NCI-H2196 (cell line): Measurements from ENCODE around the gene BNIP3.
"Not testable (repeated sequence)": the region's sequence is repeated elsewhere in the genome, so short reads cannot be mapped to it uniquely, and the experiment has no call there.

Source experiments
- DNase-seq: peaks from one replicate; lab custom pipeline; 2025; ENCODE audit not compliant: unreplicated experiment; lab: John Stamatoyannopoulos, UW

The BNIP3 gene

DNA sequence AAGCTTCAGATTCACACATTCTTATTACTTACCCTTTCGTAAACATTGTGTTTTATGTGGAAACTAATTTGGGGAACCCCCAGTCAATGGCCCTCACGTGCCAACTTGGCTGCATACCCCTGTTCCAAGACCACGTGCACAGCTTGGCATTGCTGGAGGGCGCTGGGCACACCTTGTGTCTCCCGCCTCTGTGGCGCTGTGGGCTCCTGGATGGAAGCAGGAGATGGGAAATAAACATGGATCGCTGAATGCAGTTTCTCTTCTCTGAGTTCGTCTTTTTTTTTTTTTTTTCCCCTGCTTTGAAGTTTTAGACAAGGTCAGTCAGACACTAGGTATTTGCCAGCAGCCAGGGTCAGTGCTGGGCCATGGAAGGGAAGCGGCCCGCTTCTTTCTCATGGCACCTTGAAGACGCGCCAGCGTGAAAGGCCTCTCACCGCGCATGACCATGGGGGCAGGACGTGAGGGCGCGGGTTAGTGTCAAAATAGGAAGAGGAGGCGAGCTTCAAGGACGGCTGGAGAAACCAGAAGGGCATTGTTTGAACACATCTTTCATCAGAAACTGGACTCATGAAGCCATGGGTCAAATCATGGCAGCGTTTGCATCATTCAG lies 27.3 kb downstream of the BNIP3 start:
- DNase-seq = no peak

DNA sequence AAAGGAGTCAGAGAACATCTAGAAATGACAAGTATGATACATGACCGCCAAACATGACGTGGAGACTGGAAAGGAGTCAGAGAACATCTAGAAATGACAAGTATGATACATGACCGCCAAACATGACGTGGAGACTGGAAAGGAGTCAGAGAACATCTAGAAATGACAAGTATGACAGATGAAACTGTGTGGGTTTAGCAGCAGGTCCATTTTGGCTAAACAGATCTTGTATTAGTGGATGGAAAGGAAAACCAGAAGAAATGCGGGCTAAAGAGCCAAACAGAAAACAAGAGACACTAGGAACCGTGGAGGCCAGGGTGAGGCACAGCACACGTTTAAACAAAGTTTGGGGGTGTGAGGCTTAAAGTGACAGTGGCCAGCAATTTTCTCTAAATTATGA lies 31.8 kb downstream of the BNIP3 start:
- not testable (repeated sequence) for DNase-seq

DNA sequence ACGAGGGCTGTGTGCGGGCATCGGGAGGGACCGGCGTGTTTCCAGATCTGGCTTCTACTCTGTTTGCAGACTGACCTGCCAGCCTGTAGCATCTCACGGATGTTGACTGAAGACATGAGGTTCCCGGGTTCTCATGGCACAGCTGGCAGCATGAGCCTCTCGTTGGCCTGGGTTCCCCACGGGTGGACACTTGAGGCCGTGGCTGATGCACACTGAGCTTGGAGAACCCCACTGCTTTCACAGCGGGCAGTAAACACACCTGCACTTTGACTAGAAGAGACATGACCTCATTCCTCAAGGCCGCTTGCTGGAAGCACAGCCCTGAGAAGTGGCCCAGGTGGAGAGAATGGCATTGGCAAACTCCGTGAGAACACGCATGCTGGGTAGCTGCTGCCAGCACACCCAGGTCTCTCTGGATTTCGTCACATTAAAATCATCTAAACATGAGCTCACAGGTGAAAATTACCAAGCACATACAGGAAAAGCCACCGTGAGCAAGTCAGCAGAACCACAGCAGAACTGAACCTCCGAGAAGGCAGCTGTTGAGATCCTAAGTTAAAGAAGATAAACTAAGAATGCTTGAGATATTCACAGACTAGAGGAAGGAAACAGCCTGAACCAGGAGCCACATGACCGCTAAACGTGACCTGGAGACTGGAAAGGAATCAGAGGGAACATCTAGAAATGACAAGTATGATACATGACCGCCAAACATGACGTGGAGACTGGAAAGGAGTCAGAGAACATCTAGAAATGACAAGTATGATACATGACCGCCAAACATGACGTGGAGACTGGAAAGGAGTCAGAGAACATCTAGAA lies 32.5 kb downstream of the BNIP3 start:
- DNase-seq = no peak

DNA sequence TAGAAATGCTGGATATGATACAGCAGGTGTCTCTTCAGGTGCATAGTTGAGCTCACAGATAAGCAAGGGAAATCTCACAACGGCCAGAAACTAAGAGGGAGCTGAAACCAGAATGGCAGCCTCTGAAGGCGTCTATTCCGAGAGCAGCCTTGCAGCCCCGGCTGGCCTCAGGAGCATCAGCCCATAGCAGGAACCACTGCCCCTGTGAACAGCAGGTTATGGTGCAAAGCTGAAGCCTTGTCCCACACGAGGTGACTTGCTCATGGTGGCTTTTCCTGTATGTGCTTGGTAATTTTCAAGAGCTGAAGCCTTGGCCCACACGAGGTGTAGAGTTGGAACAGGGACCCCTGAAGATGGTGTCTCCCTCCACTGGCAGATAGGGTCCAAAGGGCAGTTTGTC lies 33.2 kb downstream of the BNIP3 start:
- no peak for DNase-seq

DNA sequence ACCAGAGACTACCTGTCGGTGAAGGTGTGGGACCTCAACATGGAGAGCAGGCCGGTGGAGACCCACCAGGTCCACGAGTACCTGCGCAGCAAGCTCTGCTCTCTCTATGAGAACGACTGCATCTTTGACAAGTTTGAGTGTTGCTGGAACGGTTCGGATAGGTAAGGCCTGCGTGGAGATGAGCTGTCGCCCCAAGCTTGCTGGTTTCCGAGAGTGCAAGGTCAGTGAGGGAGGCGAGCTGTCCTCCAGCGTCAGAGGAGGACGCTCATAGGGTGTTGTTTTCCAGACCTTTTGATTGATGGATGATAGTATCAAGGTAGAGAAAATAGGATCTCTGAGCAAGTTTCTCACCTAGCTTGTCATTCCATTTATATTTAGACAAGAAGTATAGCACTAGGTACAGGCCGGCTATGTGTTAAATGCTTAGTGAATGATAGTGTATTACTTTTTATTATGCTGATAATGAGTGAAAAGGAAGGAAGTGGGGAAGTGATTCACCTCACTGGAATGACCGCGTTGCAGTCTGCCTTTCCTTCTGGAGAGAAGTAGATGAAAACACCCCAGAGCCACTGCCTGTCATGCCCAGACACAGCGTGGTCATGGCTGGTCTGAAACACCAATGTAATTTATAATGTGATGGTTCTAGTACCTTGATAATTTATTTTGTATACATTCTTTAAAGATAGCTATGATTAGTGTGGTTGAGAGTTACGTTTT lies 33.9 kb downstream of the BNIP3 start:
- DNase-seq = no peak

DNA sequence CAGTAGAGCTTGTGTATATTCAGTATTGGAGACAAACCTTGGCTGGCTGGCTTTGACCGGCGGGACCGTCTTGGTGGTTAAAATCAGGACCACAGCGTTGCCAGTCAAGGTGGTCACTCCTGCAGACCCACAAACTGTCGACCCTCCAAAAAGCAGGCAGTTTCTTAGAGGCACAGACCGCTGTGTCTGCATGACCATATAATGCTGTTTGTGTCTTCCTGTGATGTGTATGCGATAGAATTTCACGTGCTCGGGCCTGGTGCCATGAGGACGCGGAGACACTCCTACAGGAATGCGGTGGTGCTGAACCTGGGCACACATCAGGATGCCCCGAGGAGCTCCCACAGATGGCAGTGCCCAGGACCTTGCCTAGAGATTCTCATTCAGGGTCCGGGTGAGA lies 34.8 kb downstream of the BNIP3 start:
- DNase-seq = no peak

DNA sequence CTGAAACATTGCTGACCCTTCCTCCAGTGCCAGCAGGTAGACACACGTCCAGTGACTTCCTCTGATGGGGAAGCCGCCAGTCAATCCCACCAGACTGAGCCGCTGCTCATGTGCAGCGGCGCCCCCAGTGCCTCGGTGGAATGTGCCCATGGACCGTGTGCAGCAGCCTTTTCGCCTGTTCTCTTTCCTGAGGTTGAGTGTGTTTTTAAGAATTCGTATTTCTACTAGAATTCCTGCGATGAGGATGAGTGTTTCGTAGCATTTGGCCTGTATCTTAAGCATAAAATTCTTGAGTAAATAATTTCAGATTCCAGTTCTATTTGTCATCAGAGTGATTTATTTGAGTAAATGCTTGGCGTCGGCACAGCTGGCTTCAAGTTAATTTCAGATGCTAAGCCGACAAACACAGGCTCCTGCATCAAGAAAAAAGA lies 35.4 kb downstream of the BNIP3 start:
- no peak for DNase-seq

DNA sequence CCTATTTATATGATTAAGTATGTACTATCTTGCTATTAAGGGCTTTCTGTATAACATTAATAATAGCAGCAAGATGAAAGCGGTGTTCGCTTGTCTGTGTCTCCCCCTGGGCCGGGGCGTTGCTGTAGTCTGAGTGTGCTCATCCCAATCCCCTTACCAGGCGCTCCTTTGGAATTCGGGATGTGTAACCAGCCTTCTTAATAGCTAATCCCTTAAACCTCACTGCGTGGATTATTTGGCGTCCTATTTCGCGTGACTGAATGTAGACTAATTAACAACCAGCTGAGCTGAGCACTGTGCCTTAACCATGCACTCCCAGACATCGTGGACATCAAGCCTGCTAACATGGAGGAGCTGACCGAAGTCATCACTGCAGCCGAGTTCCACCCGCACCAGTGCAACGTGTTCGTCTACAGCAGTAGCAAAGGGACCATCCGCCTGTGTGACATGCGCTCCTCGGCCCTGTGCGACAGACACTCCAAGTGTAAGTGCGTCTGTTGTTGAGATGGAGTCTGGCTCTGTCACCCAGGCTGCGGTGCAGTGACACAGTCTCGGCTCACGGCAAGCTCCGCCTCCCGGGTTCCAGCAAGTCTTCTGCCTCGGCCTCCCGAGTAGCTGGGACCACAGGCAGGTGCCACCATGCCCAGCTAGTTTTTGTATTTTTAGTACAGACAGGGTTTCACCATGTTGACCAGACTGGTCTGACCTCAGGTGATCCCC lies 36.6 kb downstream of the BNIP3 start:
- DNase-seq = no peak

DNA sequence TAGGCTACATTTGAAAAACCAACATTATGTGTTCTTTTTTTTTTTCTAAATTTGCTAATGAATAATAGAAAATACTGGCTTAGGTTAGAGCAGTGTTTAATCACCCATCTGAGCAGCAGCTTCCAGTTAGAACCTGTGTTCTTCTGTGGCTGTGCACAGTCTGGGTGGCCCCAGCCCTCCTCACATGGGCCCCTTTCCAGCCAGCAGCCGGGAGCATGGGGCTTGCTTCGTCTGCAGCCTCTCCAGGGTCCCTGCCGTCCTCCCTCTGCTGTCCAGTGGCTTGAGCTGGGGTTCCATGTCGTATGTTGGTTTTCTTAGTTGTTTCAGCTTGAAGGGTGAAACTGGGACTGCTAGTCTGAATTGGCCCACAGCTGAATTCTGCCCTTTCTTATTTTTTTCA lies 37.3 kb downstream of the BNIP3 start:
- no peak for DNase-seq

DNA sequence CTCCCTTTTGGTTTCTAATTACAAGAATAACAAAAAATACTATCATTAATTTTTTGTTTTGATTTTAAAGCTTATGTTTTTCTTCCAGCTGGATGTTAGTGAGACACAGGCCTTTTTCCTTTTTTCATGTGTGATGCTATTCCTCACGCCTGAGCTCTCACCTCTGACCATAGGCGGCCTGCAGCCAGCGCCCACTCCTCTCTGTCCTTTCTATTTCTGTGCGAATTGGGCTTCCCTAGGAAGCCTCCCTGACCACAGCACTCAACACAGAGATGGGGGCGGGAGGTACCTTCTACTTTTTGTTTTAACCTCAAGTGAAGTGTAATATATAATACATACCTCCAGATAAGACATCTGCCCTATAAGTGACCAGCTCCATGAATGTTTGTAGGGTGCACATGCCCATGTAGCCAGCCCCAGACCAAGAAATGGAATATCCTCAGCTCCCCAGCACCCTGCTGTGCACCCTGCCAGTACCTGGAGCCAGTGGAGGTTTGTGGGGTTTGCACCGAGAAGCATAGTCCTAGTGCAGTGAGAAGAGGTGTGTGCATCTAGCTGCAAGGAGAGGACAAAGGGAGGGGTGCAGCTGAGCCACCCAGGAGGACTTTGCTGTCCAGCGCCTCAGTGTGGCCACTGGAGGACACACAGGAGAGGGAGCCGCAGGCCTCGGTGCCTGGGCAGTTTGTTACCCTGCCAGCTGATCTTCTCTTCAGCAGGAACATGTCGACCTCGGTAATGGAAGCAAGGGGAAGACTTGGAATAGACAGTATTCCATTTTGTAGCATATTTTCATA lies 38.5 kb downstream of the BNIP3 start:
- DNase-seq = no peak

DNA sequence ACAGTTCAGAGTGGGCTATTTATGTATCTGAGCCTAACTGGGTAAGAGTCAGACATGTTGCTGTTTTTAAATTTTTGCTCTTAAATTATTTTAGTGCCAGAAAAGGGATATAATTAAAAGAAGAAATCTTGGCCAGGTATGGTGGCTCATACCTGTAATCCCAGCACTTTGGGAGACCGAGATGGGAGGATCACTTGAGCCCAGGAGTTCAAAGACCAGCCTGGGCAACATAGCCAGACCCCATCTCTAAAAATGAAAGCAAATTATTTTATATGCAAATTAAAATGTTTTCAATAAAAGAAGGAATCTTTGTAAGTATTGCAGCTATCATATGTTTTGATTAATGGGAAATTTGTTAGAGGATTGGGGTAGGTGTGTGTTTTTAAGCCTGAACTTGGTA lies 39.3 kb downstream of the BNIP3 start:
- DNase-seq = no peak

DNA sequence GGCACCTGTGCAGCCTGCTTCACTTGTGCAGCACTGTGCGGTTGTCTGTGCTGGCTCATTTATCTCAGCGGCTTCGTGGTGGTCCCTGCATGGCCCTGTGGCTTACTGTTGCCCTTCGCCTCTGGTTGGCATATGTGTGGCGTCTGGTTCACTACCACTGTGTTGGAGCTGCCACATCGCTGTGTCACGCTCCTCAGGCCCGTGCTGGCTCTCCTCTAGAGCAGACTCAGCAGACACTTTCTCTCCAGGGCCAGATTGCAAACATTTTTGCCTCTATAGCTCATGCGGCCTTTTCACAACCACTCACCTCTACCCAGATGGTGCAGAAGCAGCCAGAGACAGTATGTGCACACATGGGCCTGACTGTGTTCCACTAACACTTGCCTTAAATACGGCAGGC lies 43.0 kb downstream of the BNIP3 start:
- DNase-seq = no peak

DNA sequence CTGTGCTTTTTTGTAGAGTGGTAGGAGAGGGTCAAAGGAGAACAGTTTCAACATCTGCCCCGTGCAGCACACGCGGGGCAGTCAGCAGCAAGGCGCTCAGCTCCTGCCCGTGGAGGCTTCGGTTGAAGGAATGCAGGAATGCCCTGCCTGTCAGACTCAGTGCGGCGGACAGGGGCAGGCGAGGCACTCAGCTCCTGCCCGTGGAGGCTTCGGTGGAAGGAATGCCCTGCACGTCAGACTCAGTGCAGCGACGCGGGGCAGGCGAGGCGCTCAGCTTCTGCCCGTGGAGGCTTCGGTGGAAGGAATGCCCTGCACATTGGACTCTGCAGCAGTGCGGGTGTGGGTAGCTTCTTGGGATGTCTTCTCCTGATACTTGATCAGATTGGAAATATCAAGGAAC lies 43.9 kb downstream of the BNIP3 start:
- DNase-seq = no peak

DNA sequence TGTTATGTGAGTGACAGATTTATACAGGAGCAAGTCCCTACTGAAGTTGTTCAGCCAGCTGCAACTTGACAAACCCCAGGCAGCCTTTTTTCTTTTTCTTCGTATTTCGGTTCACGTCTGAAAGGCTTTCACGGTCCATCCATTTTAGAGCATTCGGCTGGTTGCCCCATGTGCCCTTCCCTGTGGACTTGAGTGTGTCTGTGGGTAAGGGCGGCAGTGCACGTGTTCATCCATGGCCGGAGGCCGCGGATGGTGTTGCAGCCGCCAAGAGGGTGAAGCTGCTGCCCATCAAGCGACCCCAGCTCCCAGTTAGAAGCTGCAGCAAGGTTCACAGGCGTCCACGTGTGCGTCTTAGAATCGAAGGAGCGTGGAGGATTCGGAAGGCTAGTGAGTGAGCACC lies 45.0 kb downstream of the BNIP3 start:
- no peak for DNase-seq

DNA sequence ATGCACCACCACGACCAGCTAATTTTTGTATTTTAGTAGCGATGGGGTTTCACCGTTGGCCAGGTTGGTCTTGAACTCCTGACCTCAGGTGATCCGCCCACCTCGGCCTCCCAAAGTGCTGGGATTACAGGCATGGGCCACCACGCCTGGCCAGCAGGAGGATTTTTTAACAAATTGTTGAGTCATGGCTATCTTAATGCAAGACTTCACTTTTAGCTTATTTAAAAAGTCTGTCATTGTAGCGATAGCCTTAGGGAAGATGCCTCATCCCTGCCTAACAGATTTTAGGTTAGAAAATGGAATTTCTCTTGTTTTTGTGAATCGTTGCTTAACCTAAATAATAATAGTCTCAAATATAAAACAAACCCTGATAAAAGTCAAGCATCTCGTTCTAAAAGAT lies 45.4 kb downstream of the BNIP3 start:
- DNase-seq = no peak

DNA sequence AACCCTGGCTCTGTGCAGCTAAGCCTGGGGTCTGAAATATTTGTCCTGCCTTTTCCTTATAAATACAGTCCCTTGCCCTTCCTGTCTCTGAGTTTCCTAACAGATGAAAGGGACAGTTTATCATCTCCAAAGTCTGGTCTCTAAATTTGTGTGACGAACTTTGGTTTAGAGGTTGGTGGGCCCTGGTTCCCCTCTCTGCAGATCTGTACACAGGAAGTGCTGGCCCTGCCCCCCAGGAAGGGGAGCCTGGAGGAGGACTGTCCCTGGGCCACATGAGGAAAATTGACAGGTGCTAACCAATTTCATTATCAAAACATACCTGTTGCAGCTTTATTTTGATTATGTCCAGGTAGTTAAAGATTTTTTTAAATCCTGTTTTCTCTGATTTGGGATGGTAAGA lies 46.5 kb downstream of the BNIP3 start:
- no peak for DNase-seq

DNA sequence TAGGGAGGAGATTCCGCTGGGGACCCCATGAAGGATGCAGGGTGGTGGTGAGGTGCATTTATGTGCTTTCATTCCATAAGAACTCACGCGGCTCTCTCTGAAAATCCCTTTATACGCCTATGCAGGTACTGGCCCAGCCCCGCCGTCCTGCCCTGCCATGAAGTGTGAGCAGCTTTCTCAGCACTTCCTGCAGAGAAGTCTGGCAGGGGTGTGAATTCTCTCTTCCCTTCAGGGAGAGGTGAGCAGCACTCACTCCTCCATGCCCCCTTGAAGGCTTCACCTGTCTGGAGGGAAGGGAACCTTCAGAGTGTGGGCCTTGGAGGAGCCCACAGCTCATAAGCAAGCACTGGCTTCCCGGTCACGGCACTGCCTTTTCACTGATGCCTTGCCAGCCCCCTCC lies 47.0 kb downstream of the BNIP3 start:
- no peak for DNase-seq

DNA sequence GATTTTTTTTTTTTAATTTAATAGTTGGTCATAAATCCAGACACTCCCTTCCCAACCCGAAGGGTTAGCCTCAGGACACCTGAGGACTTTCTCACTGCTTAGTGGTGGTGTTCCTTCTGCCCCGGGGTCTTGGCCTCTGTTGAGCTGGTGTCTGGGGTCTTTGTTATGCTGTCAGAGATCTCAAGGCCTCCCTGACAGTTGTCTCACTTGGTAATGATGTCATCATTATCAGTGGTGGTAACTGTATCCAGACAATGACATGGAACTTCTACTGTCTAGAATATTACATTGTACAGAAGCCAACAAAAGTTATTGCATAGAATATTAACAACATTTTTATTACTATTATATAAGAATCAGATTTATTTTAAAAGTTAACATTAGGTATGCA lies 48.0 kb downstream of the BNIP3 start:
- no peak for DNase-seq

DNA sequence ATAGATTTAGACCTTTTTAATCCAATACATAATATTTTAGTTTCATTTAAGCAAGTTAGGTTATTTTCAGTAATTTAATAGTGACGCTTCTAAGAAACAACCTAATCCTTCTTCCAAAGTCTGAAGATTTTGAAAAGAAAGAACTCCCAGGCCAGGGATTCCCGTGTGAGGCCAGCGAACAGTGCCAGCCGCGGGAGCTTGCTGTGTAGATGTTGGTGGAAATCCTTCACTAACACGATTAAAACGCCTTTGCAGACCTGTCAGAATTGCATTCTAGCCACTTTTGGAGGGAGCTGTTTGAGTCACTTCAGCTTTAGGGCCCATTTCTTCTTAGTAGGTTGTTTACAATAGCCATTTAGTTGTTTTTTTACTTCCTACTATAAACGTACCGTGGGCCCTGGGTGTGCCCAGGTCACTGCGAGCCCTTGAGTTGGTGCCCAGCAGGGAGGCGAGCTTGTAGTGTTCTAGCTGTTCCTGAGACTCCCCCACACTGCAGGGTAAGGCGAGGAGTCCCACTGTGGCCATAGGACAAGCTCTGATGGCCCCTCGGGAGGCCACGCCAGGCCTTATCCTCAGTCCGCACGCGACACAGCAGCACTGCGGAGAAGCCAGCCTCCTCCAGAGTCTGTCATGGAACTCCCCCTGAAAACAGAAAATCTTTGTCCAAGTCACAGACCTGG lies 48.6 kb downstream of the BNIP3 start:
- no peak for DNase-seq

DNA sequence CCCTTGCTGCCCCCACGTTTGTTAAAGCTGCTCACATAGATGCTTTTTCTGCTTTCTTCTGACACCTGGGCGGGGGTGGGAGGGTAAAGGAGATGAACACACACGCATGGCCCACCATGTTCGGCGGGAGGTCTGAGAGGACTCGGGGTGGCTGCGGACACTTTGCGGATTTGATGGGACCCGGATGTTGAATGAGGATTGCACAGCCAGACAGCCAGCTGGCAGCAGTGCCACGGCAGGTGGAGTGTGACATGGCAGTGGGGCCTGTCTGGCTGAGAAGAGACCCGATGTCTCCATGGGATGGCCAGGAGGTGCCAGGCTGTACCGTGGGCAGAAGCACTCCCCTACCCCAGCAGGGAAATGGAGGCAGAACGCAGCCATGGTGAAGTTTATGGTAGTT lies 49.7 kb downstream of the BNIP3 start:
- DNase-seq = no peak
